Stimulated activated CD4-positive, alpha-beta T cell treated with anti-CD3 and anti-CD28 coated beads, Interleukin-12 subunit alpha, Interleukin-12 subunit beta, amount 100 ng/mL, for 4 hours (primary cell): ENCODE measurements around the gene CDCA3.
"Not testable (repeated sequence)": the region's sequence is repeated elsewhere in the genome, so short reads cannot be mapped to it uniquely, and the experiment has no call there.

Source experiments
- DNase-seq: peaks from one replicate; pipeline ENCODE4 v3.0.0-alpha.2; 2020

Gene CDCA3

GRCh38 chr12:6851153-6851920 is at the start of gene CDCA3:
Gene CDCA3 (minus strand): TSS chr12:6851286. CDS start chr12:6850952, 334 bp downstream.
- DNase-seq: peak; percentile 88

GRCh38 chr12:6899837-6900519 is 48.9 kb upstream of the CDCA3 start:
- DNase-seq: no peak

- no peak for DNase-seq
Measured at GRCh38 chr12:6899427-6899826, 48.3 kb upstream of the CDCA3 start.

- DNase-seq: no peak
Measured at GRCh38 chr12:6896846-6897435, 45.9 kb upstream of the CDCA3 start.

GRCh38 chr12:6894321-6894720 is 43.2 kb upstream of the CDCA3 start:
- DNase-seq: no peak

- DNase-seq: not testable (repeated sequence)
Measured at GRCh38 chr12:6892683-6893082, 41.6 kb upstream of the CDCA3 start.

- DNase-seq: no peak
Measured at GRCh38 chr12:6891646-6892001, 40.5 kb upstream of the CDCA3 start.

GRCh38 chr12:6890789-6891645 is 39.9 kb upstream of the CDCA3 start:
- peak; percentile 99 for DNase-seq

- not testable (repeated sequence) for DNase-seq
Measured at GRCh38 chr12:6889775-6890573, 38.9 kb upstream of the CDCA3 start.

GRCh38 chr12:6888794-6889193 is 37.7 kb upstream of the CDCA3 start:
- DNase-seq: not testable (repeated sequence)

GRCh38 chr12:6888360-6888759 is 37.3 kb upstream of the CDCA3 start:
- DNase-seq: no peak

GRCh38 chr12:6887460-6887859 is 36.4 kb upstream of the CDCA3 start:
- DNase-seq: no peak

- DNase-seq: not testable (repeated sequence)
Measured at GRCh38 chr12:6886206-6886999, 35.3 kb upstream of the CDCA3 start.

GRCh38 chr12:6884539-6884938 is 33.5 kb upstream of the CDCA3 start:
- no peak for DNase-seq

GRCh38 chr12:6883683-6884082 is 32.6 kb upstream of the CDCA3 start:
- DNase-seq: no peak

- no peak for DNase-seq
Measured at GRCh38 chr12:6883252-6883651, 32.2 kb upstream of the CDCA3 start.

GRCh38 chr12:6879824-6880223 is 28.7 kb upstream of the CDCA3 start:
- DNase-seq: not testable (repeated sequence)

GRCh38 chr12:6874015-6874368 is 22.9 kb upstream of the CDCA3 start:
- DNase-seq: not testable (repeated sequence)

- peak; percentile 99 for DNase-seq
Measured at GRCh38 chr12:6873094-6874014, 22.3 kb upstream of the CDCA3 start, which contains the start of gene SPSB2. Gene SPSB2 (minus strand): TSS chr12:6873303. CDS start chr12:6872901, 402 bp downstream.
